Sigmoid colon (tissue), 4 donors: ENCODE results near the gene GARRE1.
"Not testable (repeated sequence)": the region's sequence is repeated elsewhere in the genome, so short reads cannot be mapped to it uniquely, and the experiment has no call there.

Source experiments
- CTCF ChIP-seq, 4 experiments: fragments of 450-650 bp in 3 of 4; fragments of 200-600 bp in 1 of 4; IDR thresholded peaks; one replicate each; pipeline ENCODE4 v1.5.1; 2016 to 2019; ENCODE audit warnings: antibody characterized with exemption in 4 of 4, mild to moderate bottlenecking in 3 of 4, moderate library complexity in 2 of 4
- EP300 ChIP-seq, 4 donors: sonication (generic); formaldehyde crosslinking; IDR thresholded peaks; one replicate each; pipeline ENCODE4 v1.6.1; 2017; ENCODE audit warnings: antibody characterized with exemption in 4 of 4
- POLR2A ChIP-seq, 2 donors: fragments of 450-650 bp; IDR thresholded peaks; one replicate each; pipeline ENCODE4 v1.6.1; 2016; ENCODE audit warnings: antibody characterized with exemption in 2 of 2, mild to moderate bottlenecking in 2 of 2, moderate library complexity in 2 of 2
- POLR2AphosphoS5 ChIP-seq, 4 donors: sonication (generic); formaldehyde crosslinking; IDR thresholded peaks; one replicate each; pipeline ENCODE4 v1.6.1; 2017; ENCODE audit warnings: antibody characterized with exemption in 4 of 4

DNA sequence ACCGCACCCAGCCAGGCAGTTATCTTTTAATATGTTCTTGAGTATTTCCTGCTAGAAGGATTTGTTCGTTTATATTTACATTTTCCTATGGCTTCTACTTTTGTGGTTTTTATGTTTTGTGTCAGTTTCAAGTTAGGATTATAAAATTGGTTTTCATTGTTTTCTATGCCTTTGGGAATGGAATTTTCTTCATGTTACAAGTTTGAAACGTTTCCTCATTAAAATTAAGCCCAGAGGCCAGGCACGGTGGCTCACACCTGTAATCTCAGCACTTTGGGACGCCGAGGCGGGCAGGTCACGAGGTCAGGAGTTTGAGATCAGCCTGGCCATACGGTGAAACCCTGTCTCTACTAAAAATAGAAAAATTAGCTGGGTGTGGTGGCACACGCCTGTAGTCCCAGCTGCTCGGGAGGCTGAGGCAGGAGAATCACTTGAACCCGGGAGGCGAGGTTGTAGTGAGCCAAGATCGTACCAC lies 37.6 kb upstream of the GARRE1 start:
- TF ChIP-seq CTCF, POLR2AphosphoS5, POLR2A, EP300 (IDR thresholded peaks at IDR 0.05): not testable (repeated sequence)
